ENCODE measurements around the gene RHBDL1. TPM values are rescaled to one million over a fixed set of nuclear protein-coding genes. Genes with fewer than 3 reads are reported as not detected.

RHBDL1 gene
- total and polyA plus RNA-seq, 2 donors (not counting 1 experiment from before 2014, with no cell fraction given), result 0.76 to 7.1 TPM

- Histone ChIP-seq H3K27ac (ENCODE audit: insufficient read depth, low read length) (no peak overlapping the region), H3K27me3 (ENCODE audit: control insufficient read depth, insufficient read depth, low read length) (no peaks in the 10 kb centered on the region)
Observed at GRCh38 chr16:643050-643368, 32.5 kb upstream of the RHBDL1 start.

GRCh38 chr16:644556-644955 lies 30.9 kb upstream of the RHBDL1 start:
- Histone ChIP-seq H2AFZ (ENCODE audit: low read length) (no peak overlapping the region), H3K4me2 (ENCODE audit: extremely low read depth, insufficient read depth, low read length) (no peak overlapping the region), H3K27me3 (ENCODE audit: control insufficient read depth, insufficient read depth, low read length) (no peaks in the 10 kb centered on the region), H3K9me3 (ENCODE audit: control insufficient read depth, insufficient read depth, low read depth, low read length) (no peaks in the 10 kb centered on the region), H4K20me1 (ENCODE audit: control insufficient read depth, extremely low read depth, insufficient read depth, low read length) (no peaks in the 10 kb centered on the region), H3K36me3 (ENCODE audit: control insufficient read depth, insufficient read depth, low read length) (no peaks in the 10 kb centered on the region), H3K27ac (ENCODE audit: insufficient read depth, low read length) (no peak overlapping the region), H3K79me2 (ENCODE audit: control insufficient read depth, insufficient read depth, low read length) (peaks cover 6% of the 10 kb centered on the region), H3K9ac (ENCODE audit: insufficient read depth, low read length) (no peak overlapping the region), H3K4me1 (ENCODE audit: control insufficient read depth, extremely low read depth, insufficient read depth, low read length) (peaks cover 10% of the 10 kb centered on the region), H3K4me3 (replicated peaks in 1 of 4; ENCODE audit: control extremely low read depth in 1 of 4, insufficient read depth in 1 of 4, low read depth in 3 of 4, low read length in 4 of 4) (no peak overlapping the region)
- no peak for DNase-seq (ENCODE audit: low read depth in 2 of 2)
- TF ChIP-seq CTCF (conservative IDR thresholded peaks at IDR 0.05 in 1 of 2, IDR thresholded peaks at IDR 0.05 in 1 of 2; ENCODE audit: low read depth in 1 of 2, low read length in 2 of 2), result no peak

More at GRCh38 chr16:643050-643368, 32.5 kb upstream of the RHBDL1 start:
- peak overlapping the region; percentile 80 for H3K4me2 ChIP-seq (ENCODE audit: extremely low read depth, insufficient read depth, low read length)
- peaks cover 6% of the 10 kb centered on the region for H3K4me1 ChIP-seq (ENCODE audit: control insufficient read depth, extremely low read depth, insufficient read depth, low read length)
- no peaks in the 10 kb centered on the region for H3K79me2 ChIP-seq (ENCODE audit: control insufficient read depth, insufficient read depth, low read length)
- no peaks in the 10 kb centered on the region for H3K9me3 ChIP-seq (ENCODE audit: control insufficient read depth, insufficient read depth, low read depth, low read length)
- TF ChIP-seq CTCF (conservative IDR thresholded peaks at IDR 0.05 in 1 of 2, IDR thresholded peaks at IDR 0.05 in 1 of 2; ENCODE audit: low read depth in 1 of 2, low read length in 2 of 2) (no peak), EZH2 (IDR thresholded peaks at IDR 0.05; ENCODE audit: low read length, missing control alignments) (no peak)
- no peaks in the 10 kb centered on the region for H3K36me3 ChIP-seq (ENCODE audit: control insufficient read depth, insufficient read depth, low read length)
- DNase-seq (ENCODE audit: low read depth in 2 of 2), result no peak
- no peak overlapping the region for H2AFZ ChIP-seq (ENCODE audit: low read length)
- peak overlapping the region in 2 of 4 experiments; percentile 71 to 79 for H3K4me3 ChIP-seq (replicated peaks in 1 of 4; ENCODE audit: control extremely low read depth in 1 of 4, insufficient read depth in 1 of 4, low read depth in 3 of 4, low read length in 4 of 4)
- H3K9ac ChIP-seq (ENCODE audit: insufficient read depth, low read length), result no peak overlapping the region
- no peaks in the 10 kb centered on the region for H4K20me1 ChIP-seq (ENCODE audit: control insufficient read depth, extremely low read depth, insufficient read depth, low read length)

GRCh38 chr16:645852-646678 lies 29.4 kb upstream of the RHBDL1 start:
- no peak overlapping the region for H3K4me2 ChIP-seq (ENCODE audit: extremely low read depth, insufficient read depth, low read length)
- no peak for DNase-seq (ENCODE audit: low read depth in 2 of 2)
- peaks cover 6% of the 10 kb centered on the region for H3K79me2 ChIP-seq (ENCODE audit: control insufficient read depth, insufficient read depth, low read length)
- H4K20me1 ChIP-seq (ENCODE audit: control insufficient read depth, extremely low read depth, insufficient read depth, low read length), result no peaks in the 10 kb centered on the region
- H2AFZ ChIP-seq (ENCODE audit: low read length), result no peak overlapping the region
- no peaks in the 10 kb centered on the region for H3K36me3 ChIP-seq (ENCODE audit: control insufficient read depth, insufficient read depth, low read length)
- no peak overlapping the region for H3K4me3 ChIP-seq (replicated peaks in 1 of 4; ENCODE audit: control extremely low read depth in 1 of 4, insufficient read depth in 1 of 4, low read depth in 3 of 4, low read length in 4 of 4)
- TF ChIP-seq EZH2 (IDR thresholded peaks at IDR 0.05; ENCODE audit: low read length, missing control alignments), result no peak
- TF ChIP-seq CTCF (conservative IDR thresholded peaks at IDR 0.05 in 1 of 2, IDR thresholded peaks at IDR 0.05 in 1 of 2; ENCODE audit: low read depth in 1 of 2, low read length in 2 of 2), result no peak
- no peak overlapping the region for H3K9ac ChIP-seq (ENCODE audit: insufficient read depth, low read length)
- no peaks in the 10 kb centered on the region for H3K27me3 ChIP-seq (ENCODE audit: control insufficient read depth, insufficient read depth, low read length)
- H3K9me3 ChIP-seq (ENCODE audit: control insufficient read depth, insufficient read depth, low read depth, low read length), result no peaks in the 10 kb centered on the region
- H3K27ac ChIP-seq (ENCODE audit: insufficient read depth, low read length), result no peak overlapping the region
- peaks cover 13% of the 10 kb centered on the region for H3K4me1 ChIP-seq (ENCODE audit: control insufficient read depth, extremely low read depth, insufficient read depth, low read length)

Data from fibroblast of lung (primary cell).